Measurements from ENCODE around the gene EVI5.
A peak's percentile ranks its signal among the peaks of the same experiment; 100 is the strongest.
"Not testable (repeated sequence)": the region's sequence is repeated elsewhere in the genome, so short reads cannot be mapped to it uniquely, and the experiment has no call there.

EVI5 gene

GRCh38 chr1:92805216-92805615, 20.3 kb upstream of the EVI5 start:
- Mint-ChIP-seq H3K9me3 (no peaks in the 10 kb centered on the region), H3K27me3 (ENCODE audit: low read depth) (peaks cover 36% of the 10 kb centered on the region), H3K27ac (no peak overlapping the region), H3K36me3 (ENCODE audit: low read depth) (no peaks in the 10 kb centered on the region), H3K4me1 (ENCODE audit: low read depth) (no peaks in the 10 kb centered on the region), H3K4me3 (no peak overlapping the region)

GRCh38 chr1:92804721-92805201, 19.9 kb upstream of the EVI5 start:
- H3K9me3 Mint-ChIP-seq = no peaks in the 10 kb centered on the region
- H3K27ac Mint-ChIP-seq = no peak overlapping the region
- no peaks in the 10 kb centered on the region for H3K4me1 Mint-ChIP-seq (ENCODE audit: low read depth)
- H3K4me3 Mint-ChIP-seq = no peak overlapping the region
- no peaks in the 10 kb centered on the region for H3K36me3 Mint-ChIP-seq (ENCODE audit: low read depth)
- H3K27me3 Mint-ChIP-seq (ENCODE audit: low read depth) = peaks cover 36% of the 10 kb centered on the region

GRCh38 chr1:92803140-92803887, 18.4 kb upstream of the EVI5 start:
- H3K9me3 Mint-ChIP-seq = no peaks in the 10 kb centered on the region
- no peaks in the 10 kb centered on the region for H3K36me3 Mint-ChIP-seq (ENCODE audit: low read depth)
- no peaks in the 10 kb centered on the region for H3K4me1 Mint-ChIP-seq (ENCODE audit: low read depth)
- peaks cover 30% of the 10 kb centered on the region for H3K27me3 Mint-ChIP-seq (ENCODE audit: low read depth)
- no peak overlapping the region for H3K27ac Mint-ChIP-seq
- no peak overlapping the region for H3K4me3 Mint-ChIP-seq

GRCh38 chr1:92797961-92798360, 13.1 kb upstream of the EVI5 start:
- H3K9me3 Mint-ChIP-seq = no peaks in the 10 kb centered on the region
- no peaks in the 10 kb centered on the region for H3K4me1 Mint-ChIP-seq (ENCODE audit: low read depth)
- no peaks in the 10 kb centered on the region for H3K36me3 Mint-ChIP-seq (ENCODE audit: low read depth)
- peaks cover 43% of the 10 kb centered on the region for H3K27me3 Mint-ChIP-seq (ENCODE audit: low read depth)
- no peak overlapping the region for H3K4me3 Mint-ChIP-seq
- H3K27ac Mint-ChIP-seq = no peak overlapping the region

- H3K27ac Mint-ChIP-seq = no peak overlapping the region
- peaks cover 49% of the 10 kb centered on the region for H3K27me3 Mint-ChIP-seq (ENCODE audit: low read depth)
- H3K4me1 Mint-ChIP-seq (ENCODE audit: low read depth) = no peaks in the 10 kb centered on the region
- H3K36me3 Mint-ChIP-seq (ENCODE audit: low read depth) = no peaks in the 10 kb centered on the region
- no peak overlapping the region for H3K4me3 Mint-ChIP-seq
- H3K9me3 Mint-ChIP-seq = no peaks in the 10 kb centered on the region
These were observed 12.4 kb upstream of the EVI5 start for GRCh38 chr1:92797297-92797696.

- peaks cover 57% of the 10 kb centered on the region for H3K27me3 Mint-ChIP-seq (ENCODE audit: low read depth)
- no peak overlapping the region for H3K27ac Mint-ChIP-seq
- no peak overlapping the region for H3K4me3 Mint-ChIP-seq
- H3K4me1 Mint-ChIP-seq (ENCODE audit: low read depth) = no peaks in the 10 kb centered on the region
- H3K9me3 Mint-ChIP-seq = no peaks in the 10 kb centered on the region
- no peaks in the 10 kb centered on the region for H3K36me3 Mint-ChIP-seq (ENCODE audit: low read depth)
These were observed 10.3 kb upstream of the EVI5 start for GRCh38 chr1:92795166-92795565.

- H3K27ac Mint-ChIP-seq = no peak overlapping the region
- no peaks in the 10 kb centered on the region for H3K4me1 Mint-ChIP-seq (ENCODE audit: low read depth)
- peaks cover 68% of the 10 kb centered on the region for H3K27me3 Mint-ChIP-seq (ENCODE audit: low read depth)
- H3K36me3 Mint-ChIP-seq (ENCODE audit: low read depth) = no peaks in the 10 kb centered on the region
- H3K4me3 Mint-ChIP-seq = no peak overlapping the region
- no peaks in the 10 kb centered on the region for H3K9me3 Mint-ChIP-seq
These were observed 7.5 kb upstream of the EVI5 start for GRCh38 chr1:92792340-92792782.

- Mint-ChIP-seq H3K27ac (no peak overlapping the region), H3K9me3 (no peaks in the 10 kb centered on the region), H3K4me1 (ENCODE audit: low read depth) (no peaks in the 10 kb centered on the region), H3K27me3 (ENCODE audit: low read depth) (peaks cover 70% of the 10 kb centered on the region), H3K36me3 (ENCODE audit: low read depth) (no peaks in the 10 kb centered on the region), H3K4me3 (no peak overlapping the region)
These were observed 6.7 kb upstream of the EVI5 start for GRCh38 chr1:92791487-92792066.

- no peaks in the 10 kb centered on the region for H3K4me1 Mint-ChIP-seq (ENCODE audit: low read depth)
- H3K27ac Mint-ChIP-seq = no peak overlapping the region
- H3K36me3 Mint-ChIP-seq (ENCODE audit: low read depth) = no peaks in the 10 kb centered on the region
- peaks cover 74% of the 10 kb centered on the region for H3K27me3 Mint-ChIP-seq (ENCODE audit: low read depth)
- no peaks in the 10 kb centered on the region for H3K9me3 Mint-ChIP-seq
- no peak overlapping the region for H3K4me3 Mint-ChIP-seq
These were observed 6.0 kb upstream of the EVI5 start for GRCh38 chr1:92790867-92791266.

GRCh38 chr1:92790081-92790480, 5.2 kb upstream of the EVI5 start:
- H3K4me3 Mint-ChIP-seq = no peak overlapping the region
- no peak overlapping the region for H3K27ac Mint-ChIP-seq
- peaks cover 79% of the 10 kb centered on the region for H3K27me3 Mint-ChIP-seq (ENCODE audit: low read depth)
- H3K4me1 Mint-ChIP-seq (ENCODE audit: low read depth) = peaks cover 4% of the 10 kb centered on the region
- H3K9me3 Mint-ChIP-seq = no peaks in the 10 kb centered on the region
- H3K36me3 Mint-ChIP-seq (ENCODE audit: low read depth) = no peaks in the 10 kb centered on the region

GRCh38 chr1:92786111-92786901, 1.4 kb upstream of the EVI5 start:
- peaks cover 4% of the 10 kb centered on the region for H3K36me3 Mint-ChIP-seq (ENCODE audit: low read depth)
- peaks cover 11% of the 10 kb centered on the region for H3K4me1 Mint-ChIP-seq (ENCODE audit: low read depth)
- no peaks in the 10 kb centered on the region for H3K9me3 Mint-ChIP-seq
- H3K27ac Mint-ChIP-seq = no peak overlapping the region
- H3K27me3 Mint-ChIP-seq (ENCODE audit: low read depth) = peaks cover 71% of the 10 kb centered on the region
- peak overlapping the region; percentile 29 for H3K4me3 Mint-ChIP-seq

- Mint-ChIP-seq H3K27me3 (ENCODE audit: low read depth) (peaks cover 68% of the 10 kb centered on the region), H3K4me3 (peak overlapping the region; percentile 64), H3K36me3 (ENCODE audit: low read depth) (peaks cover 4% of the 10 kb centered on the region), H3K27ac (peak overlapping the region; percentile 57), H3K4me1 (ENCODE audit: low read depth) (peaks cover 11% of the 10 kb centered on the region), H3K9me3 (no peaks in the 10 kb centered on the region)
These were observed 778 bp downstream of the EVI5 start for GRCh38 chr1:92784021-92784638.

GRCh38 chr1:92783550-92783949, 1.4 kb downstream of the EVI5 start:
- not testable (repeated sequence) for H3K9me3 Mint-ChIP-seq; H3K36me3 Mint-ChIP-seq (ENCODE audit: low read depth)
- Mint-ChIP-seq H3K27me3 (ENCODE audit: low read depth) (peaks cover 74% of the 10 kb centered on the region), H3K27ac (peak overlapping the region; percentile 57), H3K4me3 (peak overlapping the region; percentile 64), H3K4me1 (ENCODE audit: low read depth) (peaks cover 11% of the 10 kb centered on the region)

- Mint-ChIP-seq H3K4me1 (ENCODE audit: low read depth) (no peaks in the 10 kb centered on the region), H3K27me3 (ENCODE audit: low read depth) (peaks cover 66% of the 10 kb centered on the region), H3K36me3 (ENCODE audit: low read depth) (no peaks in the 10 kb centered on the region), H3K27ac (no peak overlapping the region), H3K9me3 (no peaks in the 10 kb centered on the region), H3K4me3 (no peak overlapping the region)
These were observed 6.5 kb downstream of the EVI5 start for GRCh38 chr1:92778376-92778775.
